ENCODE measurements around the gene PTPA. TPM values are rescaled to one million over a fixed set of nuclear protein-coding genes. Genes with fewer than 3 reads are reported as not detected.
"Not testable (repeated sequence)": the region's sequence is repeated elsewhere in the genome, so short reads cannot be mapped to it uniquely, and the experiment has no call there.

The PTPA gene
- total and polyA plus RNA-seq, 2 experiments from 2014 or later = 60.8 to 113 TPM

DNA sequence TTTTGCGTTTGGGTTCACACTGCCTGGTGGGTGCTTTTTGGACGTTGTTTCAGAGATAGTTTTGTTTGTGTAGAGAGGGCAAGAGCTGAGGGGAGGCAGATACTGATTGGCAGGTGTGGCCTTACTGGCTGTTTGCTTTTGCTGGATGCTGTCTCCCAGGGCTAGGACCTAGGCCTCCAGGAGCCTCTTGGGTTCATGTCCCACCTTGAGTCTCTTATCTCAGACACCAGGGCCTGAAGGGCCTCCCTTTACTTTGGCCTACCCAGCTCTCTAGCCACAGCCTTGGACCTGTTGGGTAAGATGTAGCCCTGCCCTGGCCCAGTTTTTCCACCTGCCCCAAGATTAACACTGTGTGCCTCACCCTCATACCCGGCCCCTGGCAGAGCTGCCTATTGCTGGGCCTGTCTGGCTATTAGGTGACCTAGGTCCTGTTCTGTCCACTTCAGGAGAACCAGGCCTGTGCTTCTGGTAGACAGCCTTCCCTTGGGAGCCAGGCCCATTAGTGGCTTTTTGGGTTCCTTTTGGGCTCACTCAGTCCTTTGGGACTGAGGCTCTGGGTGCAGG, 13.4 kb downstream of the PTPA start:
- Histone ChIP-seq H3K27ac (no peak overlapping the region), H3F3A (ENCODE audit: insufficient read depth) (peaks cover 7% of the 10 kb centered on the region; the same call in 1 of the 2 replicates), H3K9me2 (ENCODE audit: insufficient read depth) (no peaks in the 10 kb centered on the region), H3K36me3 (ENCODE audit: low read depth) (peaks cover 2% of the 10 kb centered on the region; the same call in 1 of the 2 replicates), H3K4me2 (ENCODE audit: unreplicated experiment) (no peak overlapping the region), H2AFZ (no peak overlapping the region), H3K79me2 (ENCODE audit: insufficient read depth) (peaks cover 11% of the 10 kb centered on the region; the same call in 1 of the 2 replicates), H3K9ac (no peak overlapping the region), H4K20me1 (ENCODE audit: insufficient read depth) (no peaks in the 10 kb centered on the region), H3K4me1 (ENCODE audit: insufficient read depth) (peaks cover 13% of the 10 kb centered on the region), H3K27me3 (replicated peaks; ENCODE audit: insufficient read depth) (no peaks in the 10 kb centered on the region), H3K9me3 (ENCODE audit: low read depth) (no peaks in the 10 kb centered on the region), H3K4me3 (no peak overlapping the region)
- DNase-seq = no peak
- 94 to 97% methylated on average over 3 of the region's 3 CpGs for WGBS, 2 experiments (ENCODE audit: low coverage in 1 of 2, low lambda C conversion rate in 2 of 2, missing lambda C conversion rate in 2 of 2)
- no peak for TF ChIP-seq EZH2 (IDR thresholded peaks at IDR 0.05; ENCODE audit: insufficient read depth, poor library complexity, severe bottlenecking)
- no peak for TF ChIP-seq EZH2phosphoT487 (IDR thresholded peaks at IDR 0.05; ENCODE audit: insufficient read depth, low read depth)
- in situ Hi-C loops (cut with MboI) = no loop called here

DNA sequence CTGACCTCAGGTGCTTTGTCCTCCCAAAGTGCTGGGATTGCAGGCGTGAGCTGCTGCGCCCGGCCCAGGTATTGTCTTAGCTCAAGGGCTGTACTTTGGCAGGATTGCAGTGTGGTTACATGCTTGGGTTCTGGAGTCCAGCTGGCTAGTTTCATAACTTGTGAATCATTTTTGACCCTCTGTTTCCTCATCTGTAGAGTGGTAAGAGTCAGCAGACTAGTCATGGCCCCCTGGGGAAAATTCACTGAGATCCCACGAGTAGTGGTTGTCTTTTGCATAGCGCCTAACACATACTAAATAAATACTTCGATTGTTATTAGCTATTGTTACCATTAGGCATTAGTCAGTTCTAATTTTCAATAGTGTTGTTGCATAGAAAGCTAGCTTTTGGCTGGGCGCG, 14.3 kb downstream of the PTPA start:
- TF ChIP-seq EZH2 (IDR thresholded peaks at IDR 0.05; ENCODE audit: insufficient read depth, poor library complexity, severe bottlenecking) (no peak), EZH2phosphoT487 (IDR thresholded peaks at IDR 0.05; ENCODE audit: insufficient read depth, low read depth) (no peak)
- Histone ChIP-seq H3F3A (ENCODE audit: insufficient read depth) (peaks cover 7% of the 10 kb centered on the region; the same call in 1 of the 2 replicates), H3K27me3 (replicated peaks; ENCODE audit: insufficient read depth) (no peaks in the 10 kb centered on the region), H3K4me1 (ENCODE audit: insufficient read depth) (peaks cover 13% of the 10 kb centered on the region), H3K4me3 (no peak overlapping the region), H3K79me2 (ENCODE audit: insufficient read depth) (peaks cover 8% of the 10 kb centered on the region; the same call in 1 of the 2 replicates), H2AFZ (no peak overlapping the region), H3K9me3 (ENCODE audit: low read depth) (no peaks in the 10 kb centered on the region), H3K27ac (peak overlapping the region; percentile 78), H3K9ac (no peak overlapping the region), H3K9me2 (ENCODE audit: insufficient read depth) (no peaks in the 10 kb centered on the region), H3K36me3 (ENCODE audit: low read depth) (peaks cover 2% of the 10 kb centered on the region; the same call in 1 of the 2 replicates), H4K20me1 (ENCODE audit: insufficient read depth) (no peaks in the 10 kb centered on the region), H3K4me2 (ENCODE audit: unreplicated experiment) (no peak overlapping the region)
- WGBS, 2 experiments (ENCODE audit: low coverage in 1 of 2, low lambda C conversion rate in 2 of 2, missing lambda C conversion rate in 2 of 2) = 53% methylated on average over 8 of the region's 8 CpGs
- peak; percentile 97 for DNase-seq
- in situ Hi-C loops (cut with MboI) = no loop called here

DNA sequence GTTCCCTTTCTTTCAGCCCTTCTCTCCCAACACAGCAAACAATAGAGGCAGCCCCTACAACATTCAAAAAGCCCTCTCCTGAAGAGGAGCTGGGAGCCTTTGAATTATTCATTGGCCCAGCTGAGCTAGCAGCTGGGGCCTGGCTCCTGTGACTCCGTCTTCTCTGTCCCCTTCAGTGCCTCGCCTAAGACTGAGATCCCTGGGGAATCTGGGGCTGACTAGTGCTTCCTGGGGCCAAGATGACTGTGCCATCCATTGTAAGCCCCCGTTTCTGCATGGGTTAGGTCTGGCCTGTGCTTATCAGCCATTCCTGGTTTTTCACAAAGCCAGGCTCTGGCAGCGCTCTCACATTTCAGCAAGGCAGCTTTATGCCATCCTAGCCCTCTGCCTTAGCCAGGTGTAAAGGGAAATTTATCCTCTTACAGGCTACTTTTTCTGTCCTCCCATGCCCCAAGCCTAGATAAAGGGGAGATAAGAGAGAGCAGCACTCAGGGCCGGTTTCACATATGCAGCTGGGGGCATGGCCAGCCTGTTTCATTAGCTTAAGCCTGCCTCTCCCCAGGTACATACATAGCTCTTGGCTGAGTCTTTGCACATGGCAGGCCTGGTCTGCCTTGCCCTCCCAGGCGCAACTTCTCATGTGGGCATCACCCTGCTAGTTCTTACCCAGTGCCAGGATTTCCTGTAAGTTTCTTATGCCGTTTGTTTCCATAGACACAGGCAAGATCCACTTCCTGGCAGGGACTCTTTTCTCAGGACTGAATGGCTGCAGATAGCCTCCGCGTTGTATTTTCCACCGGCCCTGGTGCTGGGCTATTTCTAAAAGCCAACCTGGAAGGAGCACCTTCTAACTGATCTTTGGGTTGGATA, 15.8 kb downstream of the PTPA start:
- Histone ChIP-seq H3K27me3 (replicated peaks; ENCODE audit: insufficient read depth) (no peaks in the 10 kb centered on the region), H3K4me2 (ENCODE audit: unreplicated experiment) (no peak overlapping the region), H3K9me3 (ENCODE audit: low read depth) (no peaks in the 10 kb centered on the region), H3K9me2 (ENCODE audit: insufficient read depth) (no peaks in the 10 kb centered on the region), H3K9ac (no peak overlapping the region), H3K27ac (no peak overlapping the region), H3K79me2 (ENCODE audit: insufficient read depth) (peaks cover 8% of the 10 kb centered on the region; the same call in 1 of the 2 replicates), H3K4me3 (no peak overlapping the region), H3K4me1 (ENCODE audit: insufficient read depth) (peaks cover 8% of the 10 kb centered on the region), H2AFZ (no peak overlapping the region), H3F3A (ENCODE audit: insufficient read depth) (peaks cover 4% of the 10 kb centered on the region; the same call in 1 of the 2 replicates), H3K36me3 (ENCODE audit: low read depth) (peaks cover 2% of the 10 kb centered on the region; the same call in 1 of the 2 replicates), H4K20me1 (ENCODE audit: insufficient read depth) (no peaks in the 10 kb centered on the region)
- DNase-seq = no peak
- in situ Hi-C loops (cut with MboI) = no loop called here
- TF ChIP-seq EZH2 (IDR thresholded peaks at IDR 0.05; ENCODE audit: insufficient read depth, poor library complexity, severe bottlenecking) (no peak), EZH2phosphoT487 (IDR thresholded peaks at IDR 0.05; ENCODE audit: insufficient read depth, low read depth) (no peak)
- 95 to 96% methylated on average over 10 of the region's 10 CpGs for WGBS, 2 experiments (ENCODE audit: low coverage in 1 of 2, low lambda C conversion rate in 2 of 2, missing lambda C conversion rate in 2 of 2)

DNA sequence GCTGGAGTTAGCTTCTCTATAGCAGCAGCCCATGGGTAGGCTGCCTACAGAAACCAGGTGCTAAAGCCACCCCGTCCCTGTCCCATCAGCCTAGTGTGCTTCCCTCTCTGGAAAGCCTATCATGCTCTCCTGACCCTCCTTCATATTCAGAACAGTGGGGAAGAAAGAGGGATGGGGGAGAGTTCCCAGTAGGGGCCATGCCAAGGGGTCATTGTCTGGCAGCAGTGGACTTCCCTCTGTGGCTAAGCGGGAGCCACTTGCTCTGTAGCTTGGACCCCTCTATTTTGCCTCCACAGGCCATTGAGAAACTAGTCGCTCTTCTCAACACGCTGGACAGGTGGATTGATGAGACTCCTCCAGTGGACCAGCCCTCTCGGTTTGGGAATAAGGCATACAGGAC, 17.5 kb downstream of the PTPA start:
- Histone ChIP-seq H3K36me3 (ENCODE audit: low read depth) (peaks cover 2% of the 10 kb centered on the region; the same call in 1 of the 2 replicates), H3K9me3 (ENCODE audit: low read depth) (no peaks in the 10 kb centered on the region), H3K9me2 (ENCODE audit: insufficient read depth) (no peaks in the 10 kb centered on the region), H2AFZ (no peak overlapping the region), H4K20me1 (ENCODE audit: insufficient read depth) (no peaks in the 10 kb centered on the region), H3K4me3 (no peak overlapping the region), H3K27ac (no peak overlapping the region), H3K4me1 (ENCODE audit: insufficient read depth) (peaks cover 8% of the 10 kb centered on the region), H3F3A (ENCODE audit: insufficient read depth) (peaks cover 4% of the 10 kb centered on the region; the same call in 1 of the 2 replicates), H3K9ac (no peak overlapping the region), H3K4me2 (ENCODE audit: unreplicated experiment) (no peak overlapping the region), H3K79me2 (ENCODE audit: insufficient read depth) (no peaks in the 10 kb centered on the region; the same call in 1 of the 2 replicates), H3K27me3 (replicated peaks; ENCODE audit: insufficient read depth) (no peaks in the 10 kb centered on the region)
- TF ChIP-seq EZH2 (IDR thresholded peaks at IDR 0.05; ENCODE audit: insufficient read depth, poor library complexity, severe bottlenecking) (no peak), EZH2phosphoT487 (IDR thresholded peaks at IDR 0.05; ENCODE audit: insufficient read depth, low read depth) (no peak)
- in situ Hi-C loops (cut with MboI) = no loop called here
- WGBS, 2 experiments (ENCODE audit: low coverage in 1 of 2, low lambda C conversion rate in 2 of 2, missing lambda C conversion rate in 2 of 2) = 88% methylated on average over 5 of the region's 5 CpGs
- DNase-seq = no peak

DNA sequence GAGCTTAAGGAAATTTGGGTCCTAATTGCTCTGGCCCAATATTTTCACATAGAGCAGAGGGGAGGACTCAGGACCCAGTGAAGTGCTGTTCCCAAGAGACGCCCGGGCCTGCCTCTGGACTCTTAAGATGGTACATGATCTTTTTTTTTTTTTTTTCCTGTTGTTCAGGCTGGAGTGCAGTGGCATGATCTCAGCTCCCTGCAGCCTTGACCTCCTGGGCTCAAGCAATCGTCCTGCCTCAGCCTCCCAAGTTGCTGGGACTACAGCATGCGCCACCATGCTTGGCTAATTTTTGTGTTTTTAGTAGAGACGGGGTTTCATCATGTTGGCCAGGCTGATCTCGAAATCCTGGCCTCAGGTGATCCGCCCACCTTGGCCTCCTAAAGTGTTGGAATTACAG, 19.1 kb downstream of the PTPA start:
- not testable (repeated sequence) for H3K27ac ChIP-seq; H3K4me1 ChIP-seq (ENCODE audit: insufficient read depth); H3K27me3 ChIP-seq (replicated peaks; ENCODE audit: insufficient read depth); H3K36me3 ChIP-seq (ENCODE audit: low read depth); H3K9me3 ChIP-seq (ENCODE audit: low read depth); DNase-seq; H4K20me1 ChIP-seq (ENCODE audit: insufficient read depth); H3K9ac ChIP-seq; H3F3A ChIP-seq (ENCODE audit: insufficient read depth); H3K9me2 ChIP-seq (ENCODE audit: insufficient read depth); H2AFZ ChIP-seq; H3K4me3 ChIP-seq; H3K4me2 ChIP-seq (ENCODE audit: unreplicated experiment); H3K79me2 ChIP-seq (ENCODE audit: insufficient read depth)
- in situ Hi-C loops (cut with MboI) = loop anchor here (5.0 to 10.0 kb wide), 2 partner anchors 487 to 655 kb away; no protein-coding TSS in a partner anchor
- 94 to 95% methylated on average over 7 of the region's 7 CpGs for WGBS, 2 experiments (ENCODE audit: low coverage in 1 of 2, low lambda C conversion rate in 2 of 2, missing lambda C conversion rate in 2 of 2)

All from GM23248 (cell line).